Ishikawa (cell line): ENCODE results near the gene PARN.

Experiments used
- EGR1 ChIP-seq: IDR thresholded peaks from 2 replicates; pipeline ENCODE4 v1.6.1; 2012
- FOXM1 ChIP-seq: IDR thresholded peaks from 2 replicates; pipeline ENCODE4 v1.6.1; 2012; ENCODE audit warnings: low read depth, borderline replicate concordance
- TAF1 ChIP-seq: IDR thresholded peaks from 2 replicates; pipeline ENCODE4 v1.6.1; 2012; ENCODE audit warnings: low read depth, mild to moderate bottlenecking
- TCF12 ChIP-seq: IDR thresholded peaks from 2 replicates; pipeline ENCODE4 v1.6.1; 2012; ENCODE audit warnings: low read depth
- TF ChIP-seq, protein P1 (sequence below): IDR thresholded peaks from 2 replicates; pipeline ENCODE4 v1.6.1; 2012; ENCODE audit warnings: low read depth, mild to moderate bottlenecking
- TF ChIP-seq, protein P2 (sequence below): IDR thresholded peaks from 2 replicates; pipeline ENCODE4 v1.6.1; 2012
- TF ChIP-seq, protein P3 (sequence below): IDR thresholded peaks from 2 replicates; pipeline ENCODE4 v1.6.1; 2012

DNA sequence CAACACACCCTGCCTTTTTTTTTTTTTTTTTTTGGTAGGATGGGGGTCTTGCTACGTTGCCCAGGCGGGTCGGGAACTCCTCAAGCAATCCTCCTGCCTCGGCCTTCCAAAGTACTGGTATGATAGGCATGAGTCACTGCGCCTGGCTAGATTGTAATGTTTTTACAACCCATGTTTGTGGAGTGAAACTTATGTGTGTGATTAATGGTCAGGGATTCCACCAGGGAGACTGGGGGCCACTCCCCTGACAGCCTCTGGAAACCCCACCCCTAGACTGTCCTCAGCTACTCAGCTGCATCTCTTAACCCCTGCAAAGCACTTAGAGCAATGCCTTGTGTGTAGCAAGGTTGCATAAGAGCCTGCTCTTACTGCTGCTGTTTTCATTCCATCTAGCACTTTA lies 220.5 kb downstream of the PARN start:
- TF ChIP-seq, protein P1, sequence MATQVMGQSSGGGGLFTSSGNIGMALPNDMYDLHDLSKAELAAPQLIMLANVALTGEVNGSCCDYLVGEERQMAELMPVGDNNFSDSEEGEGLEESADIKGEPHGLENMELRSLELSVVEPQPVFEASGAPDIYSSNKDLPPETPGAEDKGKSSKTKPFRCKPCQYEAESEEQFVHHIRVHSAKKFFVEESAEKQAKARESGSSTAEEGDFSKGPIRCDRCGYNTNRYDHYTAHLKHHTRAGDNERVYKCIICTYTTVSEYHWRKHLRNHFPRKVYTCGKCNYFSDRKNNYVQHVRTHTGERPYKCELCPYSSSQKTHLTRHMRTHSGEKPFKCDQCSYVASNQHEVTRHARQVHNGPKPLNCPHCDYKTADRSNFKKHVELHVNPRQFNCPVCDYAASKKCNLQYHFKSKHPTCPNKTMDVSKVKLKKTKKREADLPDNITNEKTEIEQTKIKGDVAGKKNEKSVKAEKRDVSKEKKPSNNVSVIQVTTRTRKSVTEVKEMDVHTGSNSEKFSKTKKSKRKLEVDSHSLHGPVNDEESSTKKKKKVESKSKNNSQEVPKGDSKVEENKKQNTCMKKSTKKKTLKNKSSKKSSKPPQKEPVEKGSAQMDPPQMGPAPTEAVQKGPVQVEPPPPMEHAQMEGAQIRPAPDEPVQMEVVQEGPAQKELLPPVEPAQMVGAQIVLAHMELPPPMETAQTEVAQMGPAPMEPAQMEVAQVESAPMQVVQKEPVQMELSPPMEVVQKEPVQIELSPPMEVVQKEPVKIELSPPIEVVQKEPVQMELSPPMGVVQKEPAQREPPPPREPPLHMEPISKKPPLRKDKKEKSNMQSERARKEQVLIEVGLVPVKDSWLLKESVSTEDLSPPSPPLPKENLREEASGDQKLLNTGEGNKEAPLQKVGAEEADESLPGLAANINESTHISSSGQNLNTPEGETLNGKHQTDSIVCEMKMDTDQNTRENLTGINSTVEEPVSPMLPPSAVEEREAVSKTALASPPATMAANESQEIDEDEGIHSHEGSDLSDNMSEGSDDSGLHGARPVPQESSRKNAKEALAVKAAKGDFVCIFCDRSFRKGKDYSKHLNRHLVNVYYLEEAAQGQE, result no peak
- TF ChIP-seq TCF12 (no peak), EGR1 (no peak), FOXM1 (no peak), TAF1 (no peak)
- TF ChIP-seq, protein P2, sequence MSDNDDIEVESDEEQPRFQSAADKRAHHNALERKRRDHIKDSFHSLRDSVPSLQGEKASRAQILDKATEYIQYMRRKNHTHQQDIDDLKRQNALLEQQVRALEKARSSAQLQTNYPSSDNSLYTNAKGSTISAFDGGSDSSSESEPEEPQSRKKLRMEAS, result no peak
- TF ChIP-seq, protein P3, sequence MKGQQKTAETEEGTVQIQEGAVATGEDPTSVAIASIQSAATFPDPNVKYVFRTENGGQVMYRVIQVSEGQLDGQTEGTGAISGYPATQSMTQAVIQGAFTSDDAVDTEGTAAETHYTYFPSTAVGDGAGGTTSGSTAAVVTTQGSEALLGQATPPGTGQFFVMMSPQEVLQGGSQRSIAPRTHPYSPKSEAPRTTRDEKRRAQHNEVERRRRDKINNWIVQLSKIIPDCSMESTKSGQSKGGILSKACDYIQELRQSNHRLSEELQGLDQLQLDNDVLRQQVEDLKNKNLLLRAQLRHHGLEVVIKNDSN, result no peak
